Spleen (tissue), 11 donors: Measurements from ENCODE around the gene HBA2. TPM values are rescaled to one million over a fixed set of nuclear protein-coding genes. Genes with fewer than 3 reads are reported as not detected.

ENCODE experiments used
- DNase-seq: peaks from one replicate; pipeline ENCODE4 v3.0.0-alpha.2; 2020
- H3K27ac ChIP-seq, 8 donors: fragments of 200-600 bp; sonication (generic) in 7 of 8; 1 replicate in 4 of 8; 2 replicates in 4 of 8; pipeline versions ENCODE4 v1.5.0 to v1.8.0; 2016 to 2021; ENCODE audit warnings: inconsistent platforms in 4 of 8, mild to moderate bottlenecking in 4 of 8, moderate library complexity in 1 of 8
- H3K27me3 ChIP-seq, 7 donors: fragments of 200-600 bp; sonication (generic) in 6 of 7; replicated peaks in 1 of 7; 1 replicate in 4 of 7; 2 replicates in 3 of 7; pipeline versions ENCODE4 v1.5.0 to v1.8.0; 2016 to 2021; ENCODE audit warnings: inconsistent platforms in 3 of 7, mild to moderate bottlenecking in 1 of 7
- H3K36me3 ChIP-seq, 6 donors: fragments of 200-600 bp; sonication (generic) in 5 of 6; 1 replicate in 4 of 6; 2 replicates in 2 of 6; pipeline versions ENCODE4 v1.5.0 to v1.8.0; 2016 to 2021; ENCODE audit warnings: inconsistent platforms in 2 of 6
- H3K4me1 ChIP-seq, 6 donors: fragments of 200-600 bp; sonication (generic) in 5 of 6; 1 replicate in 3 of 6; 2 replicates in 3 of 6; pipeline versions ENCODE4 v1.5.0 to v1.8.0; 2016 to 2021; ENCODE audit warnings: inconsistent platforms in 3 of 6
- H3K4me3 ChIP-seq, 8 donors: fragments of 200-600 bp; sonication (generic) in 7 of 8; 1 replicate in 4 of 8; 2 replicates in 4 of 8; pipeline versions ENCODE4 v1.5.0 to v1.8.0; 2016 to 2021; ENCODE audit warnings: inconsistent platforms in 4 of 8, mild to moderate bottlenecking in 4 of 8, moderate library complexity in 2 of 8
- H3K9me3 ChIP-seq, 8 donors: fragments of 200-600 bp; sonication (generic) in 7 of 8; 1 replicate in 4 of 8; 2 replicates in 4 of 8; pipeline versions ENCODE4 v1.5.0 to v1.8.0; 2016 to 2021; ENCODE audit warnings: inconsistent platforms in 4 of 8
- POLR2A ChIP-seq, 3 donors: fragments of 450-650 bp; IDR thresholded peaks; one replicate each; pipeline ENCODE4 v1.5.1; 2017; ENCODE audit warnings: antibody characterized with exemption in 3 of 3, mild to moderate bottlenecking in 1 of 3
- POLR2AphosphoS5 ChIP-seq, 3 donors: sonication (generic); formaldehyde crosslinking; IDR thresholded peaks; one replicate each; pipeline ENCODE4 v1.5.1; 2017; ENCODE audit warnings: antibody characterized with exemption in 3 of 3
- WGBS, 5 donors: extraction: QIAGEN DNeasy Blood & Tissue Kit in 3 of 5; methylation state at CpG; one replicate each; pipeline versions ENCODE4 v1.1.5 to v1.1.7; 2013 to 2018; 5-methylcytosine and 5-hydroxymethylcytosine counted together
- intact Hi-C: fragments of 100-400 bp; cut with DNase I; formaldehyde crosslinking; loops from one replicate; pipeline ENCODE4 v1.15.0; 2023; ENCODE audit warnings: low total_unique reads
- polyA plus RNA-seq, 3 donors: library from polyadenylated mRNA; stranded (reverse); fragments of 200-250 nt; gene quantifications; one replicate each; pipeline ENCODE4 v1.2.1, GENCODE V29; 2013
- total RNA-seq, 7 donors: library from RNA; depleted of rRNA in 3 of 7; stranded (reverse); fragments of >200 nt in 3 of 7; fragmentation: NEBNext Ultra II Directional in 4 of 7; extraction: Animal tissue kit (Norgen Biotek cat#: 25700) in 4 of 7; gene quantifications; one replicate each; pipeline versions ENCODE4 v1.1.0 to v1.2.1, GENCODE V29; 2016 to 2021
- TF ChIP-seq, protein P1 (sequence below), 11 experiments: fragments of 200-600 bp in 7 of 11; fragments of 450-650 bp in 4 of 11; sonication (generic) in 4 of 11; IDR thresholded peaks in 8 of 11; conservative IDR thresholded peaks in 3 of 11; 1 replicate in 7 of 11; 2 replicates in 4 of 11; pipeline versions ENCODE4 v1.4.0 to v1.8.0; 2016 to 2021; ENCODE audit warnings: antibody characterized with exemption in 11 of 11, inconsistent platforms in 4 of 11, mild to moderate bottlenecking in 1 of 11
- donor health status: healthy with polysubstance abuse.
- donor health status: DM: no; HTN: no; CAD: no; lungs with moderate emphysema.
- donor health status: DM: no; HTN: no; CAD: no.
- donor health status: Bipolar disorder and iron deficiency.
- donor health status: healthy.
- donor health status: DM: no; HTN: no; CAD: no.
- donor health status: DM: yes; HTN: yes; CAD: no.

HBA2 gene
- total and polyA plus RNA-seq, 10 donors: 256 to 16,395 (median 3,722) TPM

DNA sequence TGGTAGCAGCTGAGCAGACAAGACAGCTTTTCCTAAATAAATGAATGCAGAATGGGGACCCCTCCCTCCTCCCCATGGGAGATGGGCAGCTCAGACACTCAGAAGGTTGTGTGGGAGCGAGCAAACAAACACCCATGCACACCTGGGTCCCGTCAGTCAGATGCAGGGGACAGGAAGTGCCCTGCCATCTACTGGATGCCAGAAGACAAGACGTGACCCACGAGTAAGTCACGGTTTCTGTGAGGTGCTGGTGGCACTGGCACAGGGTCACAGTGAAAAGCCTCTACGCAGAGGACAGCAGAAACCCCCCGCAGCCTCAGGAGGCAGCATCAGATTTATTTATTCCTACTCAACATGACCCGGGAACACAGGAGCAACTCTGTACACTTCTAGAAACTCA lies 16.0 kb downstream of the HBA2 start:
- Histone ChIP-seq H3K36me3 (peaks cover 5 to 77% (median 66%) of the 10 kb centered on the region in 6 donors), H3K4me1 (no peaks in the 10 kb centered on the region), H3K27me3 (no peaks in the 10 kb centered on the region), H3K4me3 (no peak overlapping the region), H3K9me3 (no peaks in the 10 kb centered on the region), H3K27ac (no peak overlapping the region)
- DNase-seq: no peak
- intact Hi-C loops: no loop called here
- TF ChIP-seq POLR2AphosphoS5 (IDR thresholded peaks at IDR 0.05): no peak
- no peak for TF ChIP-seq POLR2A (IDR thresholded peaks at IDR 0.05)
- TF ChIP-seq, protein P1, sequence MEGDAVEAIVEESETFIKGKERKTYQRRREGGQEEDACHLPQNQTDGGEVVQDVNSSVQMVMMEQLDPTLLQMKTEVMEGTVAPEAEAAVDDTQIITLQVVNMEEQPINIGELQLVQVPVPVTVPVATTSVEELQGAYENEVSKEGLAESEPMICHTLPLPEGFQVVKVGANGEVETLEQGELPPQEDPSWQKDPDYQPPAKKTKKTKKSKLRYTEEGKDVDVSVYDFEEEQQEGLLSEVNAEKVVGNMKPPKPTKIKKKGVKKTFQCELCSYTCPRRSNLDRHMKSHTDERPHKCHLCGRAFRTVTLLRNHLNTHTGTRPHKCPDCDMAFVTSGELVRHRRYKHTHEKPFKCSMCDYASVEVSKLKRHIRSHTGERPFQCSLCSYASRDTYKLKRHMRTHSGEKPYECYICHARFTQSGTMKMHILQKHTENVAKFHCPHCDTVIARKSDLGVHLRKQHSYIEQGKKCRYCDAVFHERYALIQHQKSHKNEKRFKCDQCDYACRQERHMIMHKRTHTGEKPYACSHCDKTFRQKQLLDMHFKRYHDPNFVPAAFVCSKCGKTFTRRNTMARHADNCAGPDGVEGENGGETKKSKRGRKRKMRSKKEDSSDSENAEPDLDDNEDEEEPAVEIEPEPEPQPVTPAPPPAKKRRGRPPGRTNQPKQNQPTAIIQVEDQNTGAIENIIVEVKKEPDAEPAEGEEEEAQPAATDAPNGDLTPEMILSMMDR (IDR thresholded peaks at IDR 0.05 in 8 of 11, conservative IDR thresholded peaks at IDR 0.05 in 3 of 11): peak in 1 of 11 experiments; percentile 23
- 61 to 70% (median 64%) methylated on average over 8 of the region's 8 CpGs for WGBS, 5 donors

DNA sequence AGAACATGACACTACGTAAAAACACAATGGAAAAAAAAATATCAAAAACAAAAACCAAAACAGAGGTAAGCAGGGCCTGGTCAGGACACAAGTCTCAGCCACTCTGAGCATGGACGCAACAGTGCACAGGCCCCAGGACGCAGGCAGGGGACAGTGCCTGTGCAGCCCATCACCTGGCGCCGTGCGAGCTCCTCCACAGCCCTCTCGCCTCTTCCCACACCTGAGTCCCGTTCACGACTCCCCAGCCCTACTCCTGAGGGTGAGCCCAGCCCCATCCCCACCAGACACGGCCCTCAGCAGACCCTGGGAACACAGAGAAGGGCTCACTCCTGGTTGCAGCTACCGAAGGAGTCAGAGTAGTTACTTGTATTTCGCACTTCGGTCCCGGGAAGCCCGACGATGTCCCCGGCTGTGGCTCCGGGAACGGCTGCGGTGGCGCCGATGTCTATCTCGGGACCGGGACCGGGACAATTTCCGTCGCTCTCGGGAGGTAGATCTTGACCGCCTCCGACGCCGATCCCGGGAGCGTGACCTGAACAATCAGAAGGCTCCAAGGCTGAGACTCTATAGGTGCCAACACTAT lies 17.0 kb downstream of the HBA2 start:
- Histone ChIP-seq H3K4me3 (no peak overlapping the region), H3K36me3 (peaks cover 5 to 87% (median 76%) of the 10 kb centered on the region in 6 donors), H3K4me1 (no peaks in the 10 kb centered on the region), H3K9me3 (no peaks in the 10 kb centered on the region), H3K27me3 (no peaks in the 10 kb centered on the region), H3K27ac (no peak overlapping the region)
- DNase-seq: no peak
- TF ChIP-seq POLR2AphosphoS5 (IDR thresholded peaks at IDR 0.05): peak in 1 of 3 donors; percentile 60
- no peak for TF ChIP-seq POLR2A (IDR thresholded peaks at IDR 0.05)
- intact Hi-C loops: no loop called here
- 94 to 97% (median 97%) methylated on average over 34 of the region's 34 CpGs for WGBS, 5 donors

DNA sequence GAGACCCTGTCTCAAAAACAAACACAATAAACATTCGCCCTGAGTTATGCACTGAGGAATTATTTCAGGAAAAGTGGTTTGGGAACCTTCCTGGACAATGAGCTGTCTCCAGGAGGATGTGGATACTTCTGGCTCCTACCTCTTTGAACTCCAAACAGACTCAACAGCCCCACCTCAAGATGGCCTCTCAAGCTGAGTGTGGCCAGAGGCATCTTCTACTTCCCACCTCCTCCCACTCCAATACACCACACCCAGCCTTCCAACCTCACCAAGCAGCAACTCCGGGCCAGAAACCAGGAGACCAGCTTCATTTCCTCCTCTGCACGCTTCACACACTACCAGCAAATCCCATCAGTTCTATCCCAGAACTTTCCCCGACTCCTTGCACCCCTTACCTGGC lies 19.2 kb downstream of the HBA2 start:
- H3K9me3 ChIP-seq: no peaks in the 10 kb centered on the region
- intact Hi-C loops: no loop called here
- WGBS, 5 donors: 90 to 97% (median 95%) methylated on average over 4 of the region's 4 CpGs
- no peak overlapping the region for H3K4me3 ChIP-seq
- H3K27ac ChIP-seq: no peak overlapping the region
- no peaks in the 10 kb centered on the region for H3K27me3 ChIP-seq
- H3K36me3 ChIP-seq: peaks cover 8 to 98% (median 97%) of the 10 kb centered on the region in 6 donors
- no peaks in the 10 kb centered on the region for H3K4me1 ChIP-seq
- TF ChIP-seq POLR2AphosphoS5 (IDR thresholded peaks at IDR 0.05): no peak
- TF ChIP-seq, protein P1 (IDR thresholded peaks at IDR 0.05 in 8 of 11, conservative IDR thresholded peaks at IDR 0.05 in 3 of 11): no peak
- no peak for TF ChIP-seq POLR2A (IDR thresholded peaks at IDR 0.05)
- no peak for DNase-seq

DNA sequence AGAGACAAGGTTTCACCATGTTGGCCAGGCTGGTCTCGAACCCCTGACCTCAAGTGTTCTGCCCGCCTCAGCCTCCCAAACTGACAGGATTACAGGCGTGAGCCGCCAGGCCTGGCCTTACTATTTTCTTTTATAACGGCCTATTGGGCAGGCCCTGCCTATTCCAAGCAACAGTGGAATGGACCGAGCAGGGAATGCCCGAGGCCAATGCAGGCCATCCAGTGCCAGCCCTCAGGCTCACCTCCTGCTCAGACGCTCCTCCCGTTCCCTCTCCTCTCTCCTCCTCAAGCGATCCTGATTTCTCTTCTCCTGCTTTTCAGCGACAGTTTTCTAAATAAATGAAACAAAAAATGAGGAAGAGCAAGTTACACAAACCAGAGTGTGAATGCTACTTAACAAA lies 20.0 kb downstream of the HBA2 start:
- no peaks in the 10 kb centered on the region for H3K27me3 ChIP-seq
- WGBS, 5 donors: 94 to 99% (median 96%) methylated on average over 11 of the region's 11 CpGs
- H3K27ac ChIP-seq: no peak overlapping the region
- no peaks in the 10 kb centered on the region for H3K4me1 ChIP-seq
- DNase-seq: no peak
- no peak overlapping the region for H3K4me3 ChIP-seq
- TF ChIP-seq POLR2AphosphoS5 (IDR thresholded peaks at IDR 0.05): peak in 1 of 3 donors; percentile 2
- TF ChIP-seq, protein P1 (IDR thresholded peaks at IDR 0.05 in 8 of 11, conservative IDR thresholded peaks at IDR 0.05 in 3 of 11): no peak
- H3K36me3 ChIP-seq: peaks cover 8 to 100% (median 99%) of the 10 kb centered on the region in 6 donors
- no peaks in the 10 kb centered on the region for H3K9me3 ChIP-seq
- intact Hi-C loops: no loop called here
